Brain microvascular endothelial cell (primary cell): ENCODE data around the gene FAM9A.
"Not testable (repeated sequence)": the region's sequence is repeated elsewhere in the genome, so short reads cannot be mapped to it uniquely, and the experiment has no call there.

Experiments used
- DNase-seq: peaks from one replicate; pipeline ENCODE4 v3.0.0-alpha.2; 2020
- H3K27ac ChIP-seq: fragments of 250-450 bp; sonication (Bioruptor Pico); 2 replicates; pipeline ENCODE4 v1.5.1; 2020; ENCODE audit warnings: mild to moderate bottlenecking, moderate library complexity
- H3K27me3 ChIP-seq: fragments of 250-450 bp; sonication (Bioruptor Pico); replicated peaks from 2 replicates; pipeline ENCODE4 v1.5.1; 2020; ENCODE audit warnings: mild to moderate bottlenecking
- H3K36me3 ChIP-seq: fragments of 250-450 bp; sonication (Bioruptor Pico); replicated peaks from 2 replicates; pipeline ENCODE4 v1.5.1; 2020; ENCODE audit warnings: mild to moderate bottlenecking
- H3K4me3 ChIP-seq: 2 replicates; pipeline ENCODE4 v1.5.1; 2011; ENCODE audit warnings: low read depth, mild to moderate bottlenecking, control low read depth, low read length, moderate library complexity
- CTCF ChIP-seq: IDR thresholded peaks from 2 replicates; pipeline ENCODE4 v1.5.1; 2011; ENCODE audit warnings: low read depth, mild to moderate bottlenecking, moderate library complexity, low read length, control low read depth, inconsistent platforms; ENCODE audit errors: missing control alignments
- in situ Hi-C: cut with HindIII; loops from 2 replicates; pipeline ENCODE4 v1.10.0; 2017; ENCODE audit warnings: low sequenced_read_pairs, low pct_ligation_motif_present

The FAM9A gene

GRCh38 chrX:8805046-8805445 lies 3.9 kb upstream of the FAM9A start:
- no peak overlapping the region for H3K4me3 ChIP-seq
- H3K27me3 ChIP-seq: no peaks in the 10 kb centered on the region
- in situ Hi-C loops: no loop called here
- no peak overlapping the region for H3K27ac ChIP-seq
- no peak for DNase-seq
- no peaks in the 10 kb centered on the region for H3K36me3 ChIP-seq
- TF ChIP-seq CTCF: no peak

- H3K27me3 ChIP-seq: no peaks in the 10 kb centered on the region
- H3K4me3 ChIP-seq: no peak overlapping the region
- no peak overlapping the region for H3K27ac ChIP-seq
- in situ Hi-C loops: no loop called here
- no peaks in the 10 kb centered on the region for H3K36me3 ChIP-seq
- TF ChIP-seq CTCF: no peak
- no peak for DNase-seq
Observed at GRCh38 chrX:8803326-8803725, 2.1 kb upstream of the FAM9A start.

GRCh38 chrX:8800351-8800750 lies 832 bp downstream of the FAM9A start:
- H3K4me3 ChIP-seq, in situ Hi-C loops, H3K27ac ChIP-seq, H3K27me3 ChIP-seq, DNase-seq, H3K36me3 ChIP-seq: not testable (repeated sequence)

- in situ Hi-C loops, H3K27me3 ChIP-seq, H3K36me3 ChIP-seq: not testable (repeated sequence)
Observed at GRCh38 chrX:8799281-8799680, 1.9 kb downstream of the FAM9A start.

DNA sequence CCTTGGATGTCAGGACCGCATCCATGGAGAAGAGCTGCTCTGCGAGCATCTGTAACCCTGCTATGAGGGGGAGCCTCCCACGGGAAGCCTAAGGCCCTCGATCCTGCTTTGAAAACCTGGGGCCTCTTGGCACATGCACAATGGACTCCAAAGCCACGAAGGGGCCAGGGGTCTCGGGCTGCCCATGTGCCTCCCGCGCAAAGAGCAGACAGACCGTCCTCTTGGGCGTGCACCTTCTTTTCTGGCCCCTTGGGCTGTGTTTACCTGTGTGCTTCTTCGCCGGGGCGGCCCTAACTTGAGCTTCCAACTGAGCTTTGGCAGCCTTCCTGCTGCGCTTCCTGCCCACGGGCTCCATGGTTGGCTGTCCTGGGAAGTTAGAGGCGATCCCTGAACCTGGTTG lies 2.5 kb downstream of the FAM9A start:
- H3K27ac ChIP-seq, H3K36me3 ChIP-seq, in situ Hi-C loops, H3K4me3 ChIP-seq, H3K27me3 ChIP-seq, DNase-seq: not testable (repeated sequence)

More at GRCh38 chrX:8799281-8799680, 1.9 kb downstream of the FAM9A start:
- not testable (repeated sequence) for DNase-seq, H3K4me3 ChIP-seq, H3K27ac ChIP-seq

DNA sequence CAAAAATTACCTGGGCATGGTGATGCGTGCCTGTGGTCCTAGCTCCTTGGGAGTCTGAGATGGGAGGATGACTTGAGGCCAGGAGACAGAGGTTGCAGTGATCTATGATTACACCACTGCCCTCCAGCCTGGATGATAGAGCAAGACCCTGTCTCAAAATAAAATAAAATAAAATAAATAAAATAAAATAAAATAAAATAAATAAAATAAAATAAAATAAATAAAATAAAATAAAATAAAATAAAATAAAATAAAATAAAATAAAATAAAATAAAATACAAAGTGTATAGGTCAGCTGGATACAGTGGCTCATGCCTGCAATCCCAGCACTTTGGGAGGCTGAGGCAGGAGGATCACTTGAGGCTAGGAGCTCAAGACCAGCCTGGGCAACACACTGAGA lies 14.1 kb downstream of the FAM9A start:
- in situ Hi-C loops: not testable (repeated sequence)

DNA sequence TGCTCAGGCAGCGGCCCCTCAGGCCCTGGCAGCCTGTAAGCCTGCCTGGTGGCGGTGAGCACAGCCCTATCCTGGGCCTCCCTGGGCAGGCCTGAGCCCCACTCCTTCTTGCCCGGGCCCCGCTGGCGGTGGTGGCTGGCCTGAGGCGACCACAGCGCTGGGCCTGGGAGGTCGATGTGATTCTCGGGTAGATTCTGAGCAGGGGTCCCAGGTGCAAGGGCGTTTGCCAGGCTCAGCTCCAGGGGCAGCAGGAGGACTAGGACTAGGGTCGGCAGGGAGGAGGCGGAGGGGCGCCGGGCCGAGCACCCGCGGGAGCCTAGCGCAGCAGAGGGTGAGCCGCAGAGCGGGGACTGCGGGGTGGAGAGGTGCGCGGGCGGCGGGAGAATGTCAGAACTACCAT lies 17.0 kb downstream of the FAM9A start:
- DNase-seq: no peak
- H3K36me3 ChIP-seq: no peaks in the 10 kb centered on the region
- H3K4me3 ChIP-seq: no peak overlapping the region
- H3K27me3 ChIP-seq: no peaks in the 10 kb centered on the region
- TF ChIP-seq CTCF: no peak
- H3K27ac ChIP-seq: no peak overlapping the region
- in situ Hi-C loops: no loop called here

More for the DNA sequence above, 14.1 kb downstream of the FAM9A start:
- DNase-seq, H3K36me3 ChIP-seq, H3K27me3 ChIP-seq, H3K27ac ChIP-seq, H3K4me3 ChIP-seq: not testable (repeated sequence)

DNA sequence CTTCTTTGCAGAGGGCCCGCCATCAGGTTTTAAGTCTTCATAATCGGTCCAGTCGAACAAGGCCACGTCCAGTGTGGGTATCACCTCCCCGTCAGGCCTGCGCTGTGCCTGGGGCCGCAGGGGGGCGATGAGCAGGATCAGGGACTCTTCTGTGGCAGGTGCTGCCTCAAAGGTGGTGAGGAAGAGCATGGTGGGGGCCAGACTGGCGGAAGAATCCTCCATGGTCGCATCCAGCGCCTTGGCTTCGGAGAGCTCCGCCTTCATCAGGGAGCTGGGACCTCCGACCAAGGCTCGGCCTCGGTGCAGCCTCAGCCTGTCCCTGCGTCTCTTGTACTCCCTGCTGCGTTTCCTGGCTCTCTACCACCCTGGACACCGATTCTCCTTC lies 17.5 kb downstream of the FAM9A start:
- DNase-seq: no peak
- Histone ChIP-seq H3K27me3 (no peaks in the 10 kb centered on the region), H3K4me3 (no peak overlapping the region), H3K36me3 (no peaks in the 10 kb centered on the region), H3K27ac (no peak overlapping the region)
- in situ Hi-C loops: no loop called here
- TF ChIP-seq CTCF: no peak
